ENCODE data around the gene SCNN1B. TPM values are rescaled to one million over a fixed set of nuclear protein-coding genes. Genes with fewer than 3 reads are reported as not detected.

The SCNN1B gene
- total RNA-seq, 2 donors from 2014 or later, result not detected

GRCh38 chr16:23391381-23392222, 89.5 kb downstream of the SCNN1B start:
- TF ChIP-seq CTCF (conservative IDR thresholded peaks at IDR 0.05), result no peak
- H3K36me3 ChIP-seq (ENCODE audit: control insufficient read depth, insufficient read depth, low read length), result peaks cover 32% of the 10 kb centered on the region
- H3K9ac ChIP-seq (ENCODE audit: extremely low read depth, low read length, poor library complexity, severe bottlenecking), result no peak overlapping the region
- no peaks in the 10 kb centered on the region for H3K4me1 ChIP-seq (ENCODE audit: control insufficient read depth, insufficient read depth, low read length)
- H3K9me3 Mint-ChIP-seq, result no peaks in the 10 kb centered on the region
- H3K9me3 ChIP-seq (ENCODE audit: control insufficient read depth, low read length), result no peaks in the 10 kb centered on the region
- H3K27me3 Mint-ChIP-seq (ENCODE audit: insufficient read depth), result no peaks in the 10 kb centered on the region
- no peak overlapping the region for H3K27ac ChIP-seq (ENCODE audit: low read depth, low read length)
- H3K4me3 ChIP-seq (ENCODE audit: low read length), result no peak overlapping the region
- no peak overlapping the region for H3K27ac Mint-ChIP-seq
- DNase-seq, result no peak
- H3K36me3 Mint-ChIP-seq (ENCODE audit: low read depth), result peaks cover 54% of the 10 kb centered on the region
- no peaks in the 10 kb centered on the region for H3K27me3 ChIP-seq (ENCODE audit: control insufficient read depth, insufficient read depth, low read length, poor library complexity, severe bottlenecking)
- no peak overlapping the region for H3K4me3 Mint-ChIP-seq
- no peaks in the 10 kb centered on the region for H3K4me1 Mint-ChIP-seq
- 92 to 99% methylated on average over 13 to 17 of the region's 17 CpGs for WGBS, 2 experiments (ENCODE audit: insufficient coverage in 1 of 2, insufficient read length in 1 of 2)

GRCh38 chr16:23392223-23392600, 90.1 kb downstream of the SCNN1B start:
- H3K4me1 ChIP-seq (ENCODE audit: control insufficient read depth, insufficient read depth, low read length), result no peaks in the 10 kb centered on the region
- 94 to 96% methylated on average over 6 of the region's 6 CpGs for WGBS, 2 experiments (ENCODE audit: insufficient coverage in 1 of 2, insufficient read length in 1 of 2)
- H3K9me3 ChIP-seq (ENCODE audit: control insufficient read depth, low read length), result no peaks in the 10 kb centered on the region
- no peak overlapping the region for H3K4me3 ChIP-seq (ENCODE audit: low read length)
- H3K27me3 Mint-ChIP-seq (ENCODE audit: insufficient read depth), result no peaks in the 10 kb centered on the region
- no peaks in the 10 kb centered on the region for H3K9me3 Mint-ChIP-seq
- H3K9ac ChIP-seq (ENCODE audit: extremely low read depth, low read length, poor library complexity, severe bottlenecking), result no peak overlapping the region
- no peak for TF ChIP-seq CTCF (conservative IDR thresholded peaks at IDR 0.05)
- peaks cover 57% of the 10 kb centered on the region for H3K36me3 Mint-ChIP-seq (ENCODE audit: low read depth)
- H3K4me1 Mint-ChIP-seq, result no peaks in the 10 kb centered on the region
- H3K4me3 Mint-ChIP-seq, result no peak overlapping the region
- H3K27me3 ChIP-seq (ENCODE audit: control insufficient read depth, insufficient read depth, low read length, poor library complexity, severe bottlenecking), result no peaks in the 10 kb centered on the region
- no peak overlapping the region for H3K27ac ChIP-seq (ENCODE audit: low read depth, low read length)
- no peak overlapping the region for H3K27ac Mint-ChIP-seq
- peaks cover 33% of the 10 kb centered on the region for H3K36me3 ChIP-seq (ENCODE audit: control insufficient read depth, insufficient read depth, low read length)
- no peak for DNase-seq

- H3K9me3 ChIP-seq (ENCODE audit: control insufficient read depth, low read length), result no peaks in the 10 kb centered on the region
- no peaks in the 10 kb centered on the region for H3K4me1 ChIP-seq (ENCODE audit: control insufficient read depth, insufficient read depth, low read length)
- H3K9ac ChIP-seq (ENCODE audit: extremely low read depth, low read length, poor library complexity, severe bottlenecking), result no peak overlapping the region
- TF ChIP-seq CTCF (conservative IDR thresholded peaks at IDR 0.05), result no peak
- Mint-ChIP-seq H3K27me3 (ENCODE audit: insufficient read depth) (no peaks in the 10 kb centered on the region), H3K36me3 (ENCODE audit: low read depth) (peaks cover 60% of the 10 kb centered on the region), H3K4me1 (peaks cover 6% of the 10 kb centered on the region), H3K4me3 (no peak overlapping the region), H3K27ac (no peak overlapping the region), H3K9me3 (no peaks in the 10 kb centered on the region)
- H3K4me3 ChIP-seq (ENCODE audit: low read length), result no peak overlapping the region
- 87 to 100% methylated on average over 1 to 4 of the region's 4 CpGs for WGBS, 2 experiments (ENCODE audit: insufficient coverage in 1 of 2, insufficient read length in 1 of 2)
- DNase-seq, result no peak
- H3K36me3 ChIP-seq (ENCODE audit: control insufficient read depth, insufficient read depth, low read length), result peaks cover 33% of the 10 kb centered on the region
- no peak overlapping the region for H3K27ac ChIP-seq (ENCODE audit: low read depth, low read length)
- H3K27me3 ChIP-seq (ENCODE audit: control insufficient read depth, insufficient read depth, low read length, poor library complexity, severe bottlenecking), result no peaks in the 10 kb centered on the region
Observed at GRCh38 chr16:23394141-23394831, 92.2 kb downstream of the SCNN1B start.
